Spleen (tissue), 11 donors: ENCODE results near the gene WDR44. TPM values are rescaled to one million over a fixed set of nuclear protein-coding genes. Genes with fewer than 3 reads are reported as not detected.

Source experiments
- DNase-seq: peaks from one replicate; pipeline ENCODE4 v3.0.0-alpha.2; 2020
- H3K27ac ChIP-seq, 8 donors: fragments of 200-600 bp; sonication (generic) in 7 of 8; 1 replicate in 4 of 8; 2 replicates in 4 of 8; pipeline versions ENCODE4 v1.5.0 to v1.8.0; 2016 to 2021; ENCODE audit warnings: inconsistent platforms in 4 of 8, mild to moderate bottlenecking in 4 of 8, moderate library complexity in 1 of 8
- H3K27me3 ChIP-seq, 7 donors: fragments of 200-600 bp; sonication (generic) in 6 of 7; replicated peaks in 1 of 7; 1 replicate in 4 of 7; 2 replicates in 3 of 7; pipeline versions ENCODE4 v1.5.0 to v1.8.0; 2016 to 2021; ENCODE audit warnings: inconsistent platforms in 3 of 7, mild to moderate bottlenecking in 1 of 7
- H3K36me3 ChIP-seq, 6 donors: fragments of 200-600 bp; sonication (generic) in 5 of 6; 1 replicate in 4 of 6; 2 replicates in 2 of 6; pipeline versions ENCODE4 v1.5.0 to v1.8.0; 2016 to 2021; ENCODE audit warnings: inconsistent platforms in 2 of 6
- H3K4me1 ChIP-seq, 6 donors: fragments of 200-600 bp; sonication (generic) in 5 of 6; 1 replicate in 3 of 6; 2 replicates in 3 of 6; pipeline versions ENCODE4 v1.5.0 to v1.8.0; 2016 to 2021; ENCODE audit warnings: inconsistent platforms in 3 of 6
- H3K4me3 ChIP-seq, 8 donors: fragments of 200-600 bp; sonication (generic) in 7 of 8; 1 replicate in 4 of 8; 2 replicates in 4 of 8; pipeline versions ENCODE4 v1.5.0 to v1.8.0; 2016 to 2021; ENCODE audit warnings: inconsistent platforms in 4 of 8, mild to moderate bottlenecking in 4 of 8, moderate library complexity in 2 of 8
- H3K9me3 ChIP-seq, 8 donors: fragments of 200-600 bp; sonication (generic) in 7 of 8; 1 replicate in 4 of 8; 2 replicates in 4 of 8; pipeline versions ENCODE4 v1.5.0 to v1.8.0; 2016 to 2021; ENCODE audit warnings: inconsistent platforms in 4 of 8
- CTCF ChIP-seq, 11 experiments: fragments of 200-600 bp in 7 of 11; fragments of 450-650 bp in 4 of 11; sonication (generic) in 4 of 11; IDR thresholded peaks in 8 of 11; conservative IDR thresholded peaks in 3 of 11; 1 replicate in 7 of 11; 2 replicates in 4 of 11; pipeline versions ENCODE4 v1.4.0 to v1.8.0; 2016 to 2021; ENCODE audit warnings: antibody characterized with exemption in 11 of 11, inconsistent platforms in 4 of 11, mild to moderate bottlenecking in 1 of 11
- POLR2A ChIP-seq, 3 donors: fragments of 450-650 bp; IDR thresholded peaks; one replicate each; pipeline ENCODE4 v1.5.1; 2017; ENCODE audit warnings: antibody characterized with exemption in 3 of 3, mild to moderate bottlenecking in 1 of 3
- POLR2AphosphoS5 ChIP-seq, 3 donors: sonication (generic); formaldehyde crosslinking; IDR thresholded peaks; one replicate each; pipeline ENCODE4 v1.5.1; 2017; ENCODE audit warnings: antibody characterized with exemption in 3 of 3
- WGBS, 5 donors: extraction: QIAGEN DNeasy Blood & Tissue Kit in 3 of 5; methylation state at CpG; one replicate each; pipeline versions ENCODE4 v1.1.5 to v1.1.7; 2013 to 2018; 5-methylcytosine and 5-hydroxymethylcytosine counted together
- intact Hi-C: fragments of 100-400 bp; cut with DNase I; formaldehyde crosslinking; loops from one replicate; pipeline ENCODE4 v1.15.0; 2023; ENCODE audit warnings: low total_unique reads
- polyA plus RNA-seq, 3 donors: library from polyadenylated mRNA; stranded (reverse); fragments of 200-250 nt; gene quantifications; one replicate each; pipeline ENCODE4 v1.2.1, GENCODE V29; 2013
- total RNA-seq, 7 donors: library from RNA; depleted of rRNA in 3 of 7; stranded (reverse); fragments of >200 nt in 3 of 7; fragmentation: NEBNext Ultra II Directional in 4 of 7; extraction: Animal tissue kit (Norgen Biotek cat#: 25700) in 4 of 7; gene quantifications; one replicate each; pipeline versions ENCODE4 v1.1.0 to v1.2.1, GENCODE V29; 2016 to 2021
- donor health status: healthy with polysubstance abuse.
- donor health status: DM: no; HTN: no; CAD: no; lungs with moderate emphysema.
- donor health status: DM: no; HTN: no; CAD: no.
- donor health status: Bipolar disorder and iron deficiency.
- donor health status: healthy.
- donor health status: DM: no; HTN: no; CAD: no.
- donor health status: DM: yes; HTN: yes; CAD: no.

WDR44 gene
- total and polyA plus RNA-seq, 10 donors = 3.5 to 24.5 (median 17.3) TPM

DNA sequence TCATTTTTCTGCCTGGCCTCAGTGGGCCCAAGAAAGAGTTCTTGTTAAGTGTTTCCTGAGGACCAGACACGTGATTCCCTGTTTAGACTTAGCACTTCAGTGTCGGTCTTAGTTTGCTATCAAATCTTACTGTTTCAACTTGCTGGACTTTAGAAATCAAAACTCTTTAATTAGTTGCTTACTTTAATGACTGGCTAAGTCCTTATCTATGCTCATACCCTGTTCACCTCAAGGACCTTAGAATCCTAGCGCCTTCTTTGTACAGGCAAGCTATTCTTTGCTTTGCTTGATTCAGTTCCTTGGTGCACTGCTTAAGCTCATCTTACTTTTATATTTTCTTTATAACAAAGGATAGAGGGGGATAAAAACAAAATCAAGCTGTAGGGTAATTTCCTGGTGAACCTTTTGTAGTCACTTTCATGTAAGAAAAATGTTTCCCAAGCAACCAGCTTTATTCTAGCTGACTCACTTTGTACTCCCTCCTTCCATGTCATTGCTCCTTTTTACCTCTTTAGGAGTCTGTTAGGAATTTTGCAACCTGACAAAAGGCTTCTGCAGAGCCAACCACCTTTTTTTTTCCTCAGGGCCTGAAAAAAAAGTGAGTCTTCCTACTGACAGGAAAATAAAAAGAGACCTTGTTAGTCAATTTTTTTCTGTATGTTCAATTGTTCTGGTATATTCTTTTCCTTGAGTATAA lies 14.7 kb downstream of the WDR44 start:
- TF ChIP-seq POLR2AphosphoS5 (IDR thresholded peaks at IDR 0.05) = no peak
- no peak for TF ChIP-seq CTCF (IDR thresholded peaks at IDR 0.05 in 8 of 11, conservative IDR thresholded peaks at IDR 0.05 in 3 of 11)
- no peak for TF ChIP-seq POLR2A (IDR thresholded peaks at IDR 0.05)
- 66 to 84% (median 76%) methylated on average over 3 of the region's 3 CpGs for WGBS, 5 donors
- intact Hi-C loops = no loop called here

GRCh38 chrX:118364261-118364660 lies 18.4 kb downstream of the WDR44 start:
- H3K27me3 ChIP-seq = no peaks in the 10 kb centered on the region
- TF ChIP-seq POLR2AphosphoS5 (IDR thresholded peaks at IDR 0.05) (no peak), POLR2A (IDR thresholded peaks at IDR 0.05) (no peak), CTCF (IDR thresholded peaks at IDR 0.05 in 8 of 11, conservative IDR thresholded peaks at IDR 0.05 in 3 of 11) (no peak)

More for the DNA sequence above, 14.7 kb downstream of the WDR44 start:
- H3K36me3 ChIP-seq = no peaks in the 10 kb centered on the region
- no peaks in the 10 kb centered on the region for H3K27me3 ChIP-seq
- no peak for DNase-seq
- no peaks in the 10 kb centered on the region for H3K9me3 ChIP-seq
- H3K4me1 ChIP-seq = peaks cover 0 to 18% (median 4%) of the 10 kb centered on the region in 6 donors
- no peak overlapping the region for H3K27ac ChIP-seq
- H3K4me3 ChIP-seq = no peak overlapping the region

DNA sequence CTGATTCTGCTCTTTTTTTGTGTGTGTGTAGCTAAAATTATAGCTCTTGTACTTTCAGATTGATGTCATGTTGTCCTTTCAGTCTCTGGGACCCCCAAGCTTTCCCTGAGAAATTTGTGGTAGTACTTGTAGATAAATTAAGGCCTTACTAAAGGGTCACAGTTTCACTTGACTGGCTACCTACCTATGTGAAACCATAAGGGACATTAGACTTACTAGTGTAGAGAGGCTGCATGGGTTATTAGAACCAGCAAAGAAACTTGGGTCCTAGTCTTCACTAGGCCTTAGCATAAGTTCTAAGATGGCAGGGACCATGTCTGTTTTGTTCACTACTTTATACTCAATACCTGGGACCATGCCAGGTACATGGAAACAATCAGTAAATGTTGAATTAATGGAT lies 21.4 kb downstream of the WDR44 start:
- Histone ChIP-seq H3K4me3 (no peak overlapping the region), H3K27me3 (no peaks in the 10 kb centered on the region), H3K36me3 (peaks cover 0 to 5% (median 0%) of the 10 kb centered on the region in 6 donors), H3K9me3 (no peaks in the 10 kb centered on the region), H3K27ac (no peak overlapping the region), H3K4me1 (no peaks in the 10 kb centered on the region)
- DNase-seq = no peak
- TF ChIP-seq POLR2AphosphoS5 (IDR thresholded peaks at IDR 0.05) = no peak
- intact Hi-C loops = no loop called here

More at GRCh38 chrX:118364261-118364660, 18.4 kb downstream of the WDR44 start:
- Histone ChIP-seq H3K27ac (no peak overlapping the region), H3K9me3 (no peaks in the 10 kb centered on the region), H3K36me3 (peaks cover 0 to 5% (median 0%) of the 10 kb centered on the region in 6 donors), H3K4me1 (peaks cover 0 to 9% (median 3%) of the 10 kb centered on the region in 6 donors), H3K4me3 (no peak overlapping the region)
- no peak for DNase-seq
- intact Hi-C loops = no loop called here

DNA sequence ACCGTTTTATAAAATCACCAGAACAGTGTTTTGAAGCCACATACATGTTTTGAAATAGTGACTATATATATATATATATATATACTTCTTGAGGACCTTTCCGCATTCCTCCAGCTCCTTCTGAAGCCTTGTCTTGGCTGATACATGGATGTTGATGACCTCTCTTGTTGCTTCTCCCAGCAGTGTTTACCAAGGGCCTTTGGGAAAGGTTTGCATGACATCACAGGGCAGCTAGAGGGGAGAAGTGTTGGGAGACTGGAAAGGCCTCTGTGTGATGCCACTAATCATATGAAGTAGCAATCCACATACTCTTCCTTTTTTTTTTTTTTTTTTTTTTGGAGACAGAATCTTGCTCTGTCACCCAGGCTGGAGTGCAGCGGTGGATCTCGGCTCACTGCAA lies 22.5 kb downstream of the WDR44 start:
- no peak for DNase-seq
- 83 to 97% (median 91%) methylated on average over 4 of the region's 4 CpGs for WGBS, 5 donors
- H3K36me3 ChIP-seq = peaks cover 0 to 5% (median 0%) of the 10 kb centered on the region in 6 donors
- H3K9me3 ChIP-seq = no peaks in the 10 kb centered on the region
- H3K27ac ChIP-seq = no peak overlapping the region
- TF ChIP-seq POLR2A (IDR thresholded peaks at IDR 0.05) (no peak), POLR2AphosphoS5 (IDR thresholded peaks at IDR 0.05) (no peak), CTCF (IDR thresholded peaks at IDR 0.05 in 8 of 11, conservative IDR thresholded peaks at IDR 0.05 in 3 of 11) (no peak)
- intact Hi-C loops = no loop called here
- no peak overlapping the region for H3K4me3 ChIP-seq
- no peaks in the 10 kb centered on the region for H3K27me3 ChIP-seq
- no peaks in the 10 kb centered on the region for H3K4me1 ChIP-seq
